HK-2 (cell line): Measurements from ENCODE around the gene ALG10B.

Experiments used
- DNase-seq: peaks from one replicate; pipeline ENCODE4 v3.0.0-alpha.2; 2018; ENCODE audit not compliant: unreplicated experiment

Gene ALG10B

GRCh38 chr12:38374751-38375150, 58.2 kb downstream of the ALG10B start:
- DNase-seq: no peak
